GM19455 (cell line): ENCODE results near the gene EML4.

ENCODE experiments used
- ATAC-seq: cut with Tn5 transposase; IDR thresholded peaks from one replicate; pipeline ENCODE4 v1.9.1; 2021; ENCODE audit not compliant: unreplicated experiment

The EML4 gene

GRCh38 chr2:42136782-42137124 lies 32.4 kb upstream of the EML4 start:
- ATAC-seq = no peak

- no peak for ATAC-seq
Observed at GRCh38 chr2:42137125-42137841, 31.9 kb upstream of the EML4 start.

GRCh38 chr2:42138163-42139015 lies 30.8 kb upstream of the EML4 start:
- no peak for ATAC-seq

GRCh38 chr2:42139101-42139500 lies 30.1 kb upstream of the EML4 start:
- no peak for ATAC-seq

GRCh38 chr2:42140496-42140895 lies 28.7 kb upstream of the EML4 start:
- no peak for ATAC-seq

DNA sequence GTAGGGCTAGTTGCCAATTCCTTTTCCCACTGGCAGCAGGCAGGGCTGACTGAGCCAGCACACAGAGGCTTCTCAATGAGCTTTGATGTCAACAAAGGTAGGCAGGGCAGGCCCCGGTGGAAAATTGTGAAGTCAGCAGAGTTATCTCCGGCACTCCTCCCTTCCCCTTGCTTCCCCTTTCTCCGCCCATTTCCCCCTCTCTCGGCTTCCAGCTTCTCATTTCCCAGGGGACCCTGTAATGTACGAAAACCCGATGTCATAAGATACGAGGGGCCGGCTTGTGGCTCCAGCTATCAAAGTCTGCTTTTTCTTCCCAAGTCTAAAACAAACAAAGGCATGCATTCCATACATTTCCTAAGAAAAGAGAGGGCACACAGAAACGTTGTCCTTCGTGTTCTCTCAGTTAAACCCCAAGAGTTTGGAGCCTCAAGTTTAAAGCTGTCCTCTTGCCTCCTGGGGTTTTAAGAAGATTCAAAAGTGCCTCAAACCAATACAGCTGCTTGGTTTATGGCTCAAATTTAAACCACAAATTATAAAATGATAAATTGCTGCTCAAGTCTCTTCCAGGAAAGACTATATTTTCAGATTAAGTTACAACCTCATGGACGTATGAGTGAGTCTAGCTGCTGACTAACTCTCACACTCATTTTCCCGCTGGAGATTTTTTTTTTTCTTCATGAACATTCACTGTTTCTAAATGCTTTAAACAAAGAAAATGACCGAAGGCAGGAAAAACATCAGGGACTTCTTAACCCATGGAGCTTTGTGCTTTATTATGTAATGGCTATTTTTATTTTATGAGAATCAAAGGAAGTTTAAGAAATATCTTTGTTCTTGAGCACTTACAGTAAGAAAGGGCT lies 27.2 kb upstream of the EML4 start:
- no peak for ATAC-seq

DNA sequence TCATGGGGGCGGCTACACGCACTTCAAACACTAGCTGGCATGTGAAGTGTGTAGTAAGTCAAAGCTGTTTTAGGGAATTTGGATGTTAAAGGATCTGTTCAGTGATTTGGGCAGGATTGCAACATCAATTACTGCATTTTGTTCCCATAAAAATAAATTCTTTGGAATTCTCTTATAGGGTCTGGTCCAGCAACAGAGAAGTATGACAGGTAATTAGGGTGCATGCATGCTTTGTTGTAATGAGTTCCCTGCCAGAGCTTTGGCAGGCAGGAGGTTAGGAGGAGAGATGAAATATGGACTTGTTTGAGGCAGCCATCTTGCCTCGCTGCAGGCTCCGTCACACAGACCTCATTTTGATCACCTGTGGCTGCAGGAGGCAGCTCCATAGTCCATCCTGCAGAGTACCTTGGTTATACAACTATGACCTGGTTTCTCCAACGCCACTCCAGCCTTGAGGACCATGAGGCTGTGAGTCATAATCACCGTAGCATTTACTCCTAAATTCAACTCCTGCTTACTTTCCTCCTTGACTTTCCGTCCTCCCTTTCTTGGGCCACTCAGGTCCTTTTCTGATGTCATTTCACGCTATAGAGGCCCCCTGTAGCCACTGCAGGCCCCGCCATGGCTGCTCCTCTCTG lies 26.5 kb upstream of the EML4 start:
- ATAC-seq = no peak

DNA sequence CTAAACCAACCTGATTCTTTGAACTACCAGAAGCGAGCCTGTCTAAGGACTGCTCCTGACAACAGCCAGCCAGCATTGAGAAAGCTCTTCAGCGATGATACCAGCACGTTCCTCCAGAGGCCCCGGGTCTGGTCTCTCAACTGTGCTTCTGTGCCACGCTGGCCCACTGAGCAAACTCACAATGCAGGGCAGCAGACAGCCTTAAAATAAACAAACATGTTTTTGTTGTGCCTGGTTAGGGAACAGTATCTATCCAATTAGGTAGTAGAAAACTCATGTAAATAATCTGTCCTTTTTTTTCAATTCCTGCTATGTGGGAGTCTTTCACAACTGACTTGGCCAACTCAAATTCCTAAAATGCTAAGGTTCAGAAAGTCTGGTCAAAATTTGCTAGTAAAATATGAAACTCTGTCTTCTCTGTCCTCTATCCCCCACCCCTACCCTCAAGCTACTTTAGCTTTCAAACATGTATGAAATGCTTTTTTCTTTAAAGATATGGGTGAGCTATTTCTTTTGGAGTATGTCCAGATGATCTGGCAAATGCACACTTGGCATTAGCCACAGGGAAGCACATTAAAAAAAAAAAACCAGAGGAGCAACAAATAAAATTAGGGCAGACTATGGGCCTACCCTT lies 21.4 kb upstream of the EML4 start:
- no peak for ATAC-seq

- no peak for ATAC-seq
Observed at GRCh38 chr2:42150159-42150558, 19.0 kb upstream of the EML4 start.

GRCh38 chr2:42153944-42154581 lies 15.1 kb upstream of the EML4 start:
- ATAC-seq = no peak

- no peak for ATAC-seq
Observed at GRCh38 chr2:42156721-42157120, 12.4 kb upstream of the EML4 start.

DNA sequence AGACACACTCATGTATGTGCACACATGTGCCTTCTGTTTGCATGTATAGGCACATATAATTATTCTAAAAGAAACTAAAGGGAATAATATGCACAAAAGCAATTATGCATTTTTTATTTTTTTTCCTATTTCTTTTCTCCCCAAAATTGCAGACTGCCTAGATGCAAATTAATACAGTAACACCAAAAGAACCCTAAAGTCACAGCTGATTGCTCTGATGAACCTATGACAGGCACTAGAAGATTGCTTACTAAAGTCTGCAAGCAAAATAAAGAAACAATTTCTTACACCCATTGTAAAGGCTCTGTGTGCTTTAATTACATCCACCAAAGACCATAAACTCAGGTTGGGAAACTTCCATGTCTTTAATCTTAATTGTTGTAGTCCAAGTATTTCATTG lies 7.7 kb upstream of the EML4 start:
- no peak for ATAC-seq

- no peak for ATAC-seq
Observed at GRCh38 chr2:42163444-42164045, 5.6 kb upstream of the EML4 start.

- ATAC-seq = no peak
Observed at GRCh38 chr2:42164046-42164445, 5.1 kb upstream of the EML4 start.

DNA sequence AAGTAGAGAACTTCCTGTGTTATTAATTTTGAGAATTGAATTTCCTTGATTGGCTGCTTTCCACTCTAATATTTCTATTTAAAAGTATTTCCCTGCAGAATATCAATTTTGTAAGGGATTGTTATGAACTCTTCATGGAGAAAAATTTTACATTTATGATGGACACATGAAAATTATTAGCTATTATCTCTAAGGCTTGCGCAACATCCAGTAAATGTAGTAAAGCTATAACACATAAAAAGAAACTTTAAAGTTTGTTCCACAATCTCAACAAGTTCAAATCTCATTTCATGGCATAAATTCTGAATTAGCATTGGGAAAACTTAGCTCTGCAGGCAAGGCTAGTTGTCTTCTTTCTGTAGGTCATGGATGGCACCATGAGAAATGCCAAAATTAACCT lies 4.2 kb upstream of the EML4 start:
- no peak for ATAC-seq

DNA sequence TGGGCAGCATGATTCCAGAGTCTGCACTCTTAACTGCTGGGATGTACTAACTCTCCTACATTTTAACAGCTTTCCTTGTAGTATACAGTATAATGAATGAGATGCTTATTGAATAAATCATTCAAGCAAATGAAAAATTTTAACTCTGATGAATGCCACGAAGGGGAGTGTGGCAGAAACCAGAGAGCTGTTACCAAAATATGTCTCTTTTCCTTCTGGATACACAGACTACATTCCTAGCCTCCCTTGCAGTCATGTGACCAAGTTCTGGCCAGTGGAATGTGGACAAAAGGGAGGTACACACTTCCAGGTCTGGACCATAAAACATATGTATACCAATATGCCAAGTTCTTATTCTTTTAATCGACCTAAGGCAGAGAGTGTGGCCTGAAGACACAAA lies 1.7 kb upstream of the EML4 start:
- no peak for ATAC-seq

GRCh38 chr2:42168459-42169099 lies 574 bp upstream of the EML4 start:
- ATAC-seq = no peak

- peak; percentile 18 for ATAC-seq
Observed at GRCh38 chr2:42169874-42170521, 845 bp downstream of the EML4 start.
